NCI-H1417 treated with DMSO at 0.1 percent for 48 hours (cell line): Measurements from ENCODE around the gene IGSF11.
"Not testable (repeated sequence)": the region's sequence is repeated elsewhere in the genome, so short reads cannot be mapped to it uniquely, and the experiment has no call there.

ENCODE experiments used
- DNase-seq: peaks from one replicate; lab custom pipeline; 2025; lab: John Stamatoyannopoulos, UW

Gene IGSF11

DNA sequence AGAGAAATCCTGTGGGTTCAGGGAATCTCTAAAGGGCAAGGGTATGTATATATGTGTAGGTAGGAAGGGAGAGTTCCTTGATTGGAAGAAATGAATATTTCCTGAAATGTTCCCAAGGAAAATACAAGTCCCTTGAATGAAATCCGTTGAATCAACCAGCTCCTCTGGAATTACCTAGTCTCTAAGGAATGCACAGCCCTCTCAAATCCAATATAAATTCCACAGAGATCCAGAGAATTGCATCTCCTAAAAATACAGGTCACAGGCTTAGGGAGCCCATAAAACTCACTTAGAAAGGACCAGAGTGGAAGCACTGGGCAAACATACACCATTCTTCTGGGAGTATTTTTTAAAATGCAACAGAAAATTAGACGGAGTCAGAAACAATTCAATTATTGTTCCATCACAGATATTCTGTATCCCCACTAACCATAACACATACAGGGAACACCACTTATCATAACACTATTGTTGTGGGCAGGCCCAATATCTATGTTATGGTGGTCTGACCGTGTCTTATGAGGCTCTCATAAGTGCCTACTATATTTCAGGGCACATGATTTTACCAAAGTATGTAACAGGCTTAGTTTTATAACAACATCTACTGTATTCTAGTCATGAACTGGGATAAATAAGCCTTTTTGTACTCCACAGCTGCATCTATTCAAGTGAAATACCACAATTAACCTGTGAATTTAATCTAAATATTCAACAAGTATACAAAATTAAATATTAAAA is 43.7 kb downstream of the IGSF11 start:
- DNase-seq = no peak

DNA sequence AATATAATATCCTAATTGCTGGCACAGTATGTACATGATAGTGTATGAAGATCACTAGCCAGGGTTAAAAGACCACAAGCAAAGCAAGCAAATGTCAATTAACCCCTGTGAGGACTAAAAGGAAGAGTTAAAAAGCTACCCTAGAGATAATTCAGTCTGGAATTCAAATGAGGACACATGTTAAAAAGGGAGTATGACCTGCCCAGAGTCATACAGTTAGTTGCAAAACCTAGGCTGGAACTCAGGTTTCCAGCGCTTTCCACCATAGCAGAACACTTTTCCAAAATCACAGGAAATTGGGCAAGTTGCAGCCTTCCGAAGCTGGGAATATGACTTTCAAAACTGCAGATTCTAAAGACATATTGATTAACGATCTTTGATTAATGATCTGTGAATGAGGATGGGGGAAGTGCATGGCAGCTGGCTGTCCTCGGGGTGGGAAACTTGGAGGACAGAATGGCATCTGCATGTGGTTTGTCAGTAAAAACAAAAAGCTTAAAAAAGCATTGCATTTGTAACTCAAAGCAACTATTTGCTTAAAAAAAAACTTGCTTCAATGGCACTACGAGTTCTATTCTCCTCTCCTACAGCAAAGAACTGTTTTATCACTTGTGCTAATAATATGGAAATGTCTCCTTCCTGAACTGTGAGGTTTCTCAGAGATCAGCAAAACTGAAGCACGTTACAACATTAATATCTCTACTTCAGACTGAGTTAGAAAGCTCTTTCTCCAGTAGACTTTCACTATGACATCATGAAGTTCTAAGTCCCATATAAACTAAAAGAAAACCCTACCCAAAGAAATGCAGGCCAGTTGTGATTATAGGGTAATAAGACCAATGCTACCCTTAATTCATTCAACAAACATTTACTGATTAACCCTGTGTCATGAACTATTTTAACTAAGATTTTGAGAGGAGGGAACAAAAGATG is 46.2 kb downstream of the IGSF11 start:
- DNase-seq = no peak

DNA sequence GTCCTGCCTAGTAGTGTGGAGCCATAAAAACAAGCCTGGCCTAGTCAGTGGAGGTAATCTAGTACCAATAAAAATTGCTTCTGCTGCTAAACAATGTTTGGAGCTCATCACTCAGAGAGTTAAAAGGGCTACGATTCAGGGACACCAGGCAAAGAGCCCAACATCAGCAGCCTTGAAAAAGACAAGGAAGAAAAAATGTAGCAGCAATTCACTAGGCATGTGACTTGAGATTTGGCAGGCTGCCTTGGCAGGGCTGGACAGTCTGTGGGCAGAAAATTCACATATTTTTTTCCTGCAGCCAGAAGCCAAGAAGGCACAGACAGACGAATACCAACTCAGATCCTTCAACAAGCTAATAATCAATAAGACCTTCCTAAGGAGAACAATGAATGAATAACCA is 47.2 kb downstream of the IGSF11 start:
- no peak for DNase-seq

DNA sequence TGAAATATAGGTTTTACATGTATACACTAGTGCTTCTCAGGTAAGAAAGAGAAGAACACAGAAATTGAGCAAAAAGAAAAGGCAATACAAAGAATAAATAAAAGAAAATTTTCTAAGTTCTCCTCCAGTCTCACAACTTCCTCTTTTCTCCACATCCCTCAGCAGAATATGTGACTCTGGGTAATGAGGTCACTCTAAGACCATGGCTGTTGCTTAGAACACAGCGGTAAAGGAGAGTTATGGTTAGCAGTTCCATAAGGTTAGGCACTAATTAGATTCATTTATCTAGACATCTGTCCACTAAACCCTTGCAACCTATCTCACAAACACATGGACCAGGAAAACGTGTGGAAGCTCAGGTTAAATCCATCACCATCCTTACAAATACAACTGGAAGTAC is 47.9 kb downstream of the IGSF11 start:
- no peak for DNase-seq

DNA sequence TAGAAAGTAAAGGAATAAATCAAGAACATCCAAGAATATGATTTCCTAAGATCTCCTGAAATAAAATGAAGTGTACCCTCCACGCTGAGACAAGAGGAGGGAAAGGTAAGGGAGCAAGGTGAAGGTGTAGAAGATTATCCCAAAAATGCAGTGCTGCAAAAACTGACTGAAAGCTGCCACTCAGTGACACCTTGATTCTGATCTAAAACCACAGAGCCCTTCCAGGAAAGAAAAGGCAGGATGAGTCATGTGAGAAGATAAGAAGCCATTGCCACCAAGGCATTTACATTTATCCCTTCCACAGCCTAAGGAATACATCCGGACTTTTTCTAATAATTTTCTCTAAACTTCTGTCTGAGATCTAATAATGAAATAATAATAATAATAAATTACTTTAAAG is 49.9 kb downstream of the IGSF11 start:
- DNase-seq = no peak

DNA sequence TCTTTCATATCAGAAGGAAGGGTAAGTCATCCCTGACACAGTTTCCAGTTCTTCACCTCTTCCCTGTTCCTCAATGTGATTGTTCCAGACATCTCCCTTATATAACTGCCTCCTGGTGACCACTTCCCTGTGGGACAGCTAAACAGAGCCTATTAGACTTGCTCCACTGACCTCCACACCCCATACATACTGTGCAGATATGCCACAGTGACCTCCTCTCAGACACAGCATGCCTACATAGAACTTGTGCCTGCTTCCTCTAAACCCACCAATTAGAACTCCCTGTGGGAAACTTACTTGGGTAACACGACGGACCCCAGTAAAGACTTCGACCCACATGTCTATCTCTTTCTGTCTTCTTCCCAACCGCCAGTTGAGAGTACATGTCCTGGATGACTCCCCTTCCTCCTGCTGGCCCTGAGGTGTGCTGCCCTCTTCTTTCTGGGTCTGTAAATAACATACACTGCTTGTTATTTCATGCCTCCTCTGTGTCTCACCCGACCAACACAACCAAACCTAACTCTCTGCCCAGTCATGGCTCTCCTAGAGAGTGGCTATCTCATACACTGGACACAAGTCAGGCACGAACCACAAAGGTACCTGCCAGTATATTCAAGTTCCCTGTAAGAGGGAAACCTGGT is 53.0 kb downstream of the IGSF11 start:
- DNase-seq = no peak

DNA sequence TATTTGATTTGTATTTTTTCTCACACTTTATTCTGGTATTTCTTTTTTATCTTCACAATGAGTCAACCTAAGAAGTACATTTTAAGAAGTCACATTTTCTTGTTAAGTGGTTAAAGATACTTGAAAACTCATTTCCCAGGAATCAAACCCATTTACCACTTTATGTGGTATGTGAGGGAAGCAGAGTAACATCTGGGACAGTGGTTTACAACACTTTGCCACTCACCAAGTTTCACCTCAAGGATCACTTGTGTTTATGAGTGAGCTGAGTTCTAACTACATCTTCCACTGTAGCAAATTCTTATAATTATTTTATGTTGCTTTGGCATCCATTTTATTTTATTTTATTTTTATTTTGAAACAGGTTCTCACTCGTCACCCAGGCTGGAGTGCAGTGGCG is 53.8 kb downstream of the IGSF11 start:
- no peak for DNase-seq

DNA sequence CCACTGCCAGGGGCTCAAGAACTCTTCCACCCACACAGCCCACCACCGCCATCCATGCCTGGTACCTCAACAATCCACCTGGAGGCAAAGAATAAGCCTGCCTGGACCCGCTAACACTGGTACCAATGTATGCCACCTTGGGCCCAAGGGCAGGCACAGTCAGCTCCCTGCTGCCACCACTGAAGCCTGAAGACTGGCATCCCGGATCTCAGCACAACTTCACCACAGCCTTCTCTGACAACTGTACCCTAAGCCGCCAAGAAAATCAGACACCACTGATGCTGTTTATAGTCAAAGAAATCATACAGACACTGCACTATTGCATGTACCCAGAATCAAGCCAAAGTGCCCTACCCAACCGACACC is 56.3 kb downstream of the IGSF11 start:
- no peak for DNase-seq

DNA sequence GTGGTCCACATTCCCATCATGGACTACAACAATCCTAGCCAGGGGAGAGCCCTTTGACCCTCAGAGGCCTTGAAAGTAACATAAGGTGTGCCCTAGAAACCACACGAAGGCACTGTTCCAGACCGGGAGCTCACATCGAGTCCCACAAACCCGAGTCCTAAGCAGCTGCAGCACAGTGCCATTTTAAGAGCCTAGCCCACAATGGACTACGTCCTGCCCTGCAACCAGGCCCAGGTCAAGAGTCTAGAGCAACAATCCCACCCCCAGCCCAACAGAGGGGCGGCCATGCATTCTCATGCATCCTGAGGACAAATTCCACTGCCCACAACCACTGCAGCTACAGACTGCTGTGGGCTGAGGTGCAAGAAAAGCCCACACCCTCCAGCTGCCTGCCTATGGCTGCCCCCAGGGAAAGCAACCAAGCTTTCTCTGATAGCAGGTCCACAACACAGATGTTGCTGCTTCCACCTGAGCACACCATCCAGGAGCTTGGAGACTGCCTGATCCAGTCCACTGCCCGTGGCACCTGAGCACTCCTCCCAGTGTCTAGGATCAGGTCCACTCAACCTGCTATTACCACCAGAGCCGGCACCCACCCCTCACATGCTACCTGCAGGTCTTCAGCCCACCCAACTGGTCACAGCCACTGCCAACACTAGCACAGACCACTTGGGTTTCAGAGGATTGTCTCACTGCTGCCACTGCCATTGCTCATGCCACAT is 56.8 kb downstream of the IGSF11 start:
- no peak for DNase-seq

DNA sequence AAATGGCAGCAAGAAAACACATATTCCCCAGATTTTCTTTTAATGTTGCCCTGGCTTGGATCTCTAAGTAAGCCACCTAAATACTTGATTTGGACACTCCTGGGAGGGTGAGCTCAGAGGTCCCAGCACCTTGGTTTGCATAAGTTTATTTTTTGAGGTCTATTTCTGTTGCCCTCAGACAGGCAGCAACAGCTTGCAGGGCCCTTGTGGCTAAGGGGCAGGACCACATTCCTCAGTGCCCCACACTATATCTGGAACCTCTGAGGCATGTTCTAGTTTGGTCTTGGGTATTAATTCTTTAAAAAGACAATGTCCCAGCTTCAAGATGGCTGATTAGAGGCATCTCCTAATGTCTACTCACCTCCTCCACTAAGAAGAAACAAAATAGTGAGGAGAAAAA is 57.5 kb downstream of the IGSF11 start:
- no peak for DNase-seq

DNA sequence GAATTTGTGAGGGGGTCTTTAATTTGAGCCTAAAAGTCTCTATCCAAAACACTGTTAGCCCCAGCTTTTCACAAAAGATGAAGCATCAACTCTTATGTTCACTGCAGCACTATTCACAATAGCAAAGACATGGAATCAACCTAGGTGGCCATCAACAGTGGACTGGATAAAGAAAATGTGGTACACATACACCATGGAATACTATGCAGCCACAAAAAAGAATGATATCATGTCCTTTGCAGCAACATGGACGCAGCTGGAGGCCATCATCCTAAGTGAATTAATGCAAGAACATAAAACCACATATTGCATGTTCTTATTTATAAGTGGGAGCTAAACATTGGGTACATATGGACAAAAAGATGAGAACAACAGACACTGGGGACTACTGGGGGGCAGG is 59.2 kb downstream of the IGSF11 start:
- DNase-seq = not testable (repeated sequence)

DNA sequence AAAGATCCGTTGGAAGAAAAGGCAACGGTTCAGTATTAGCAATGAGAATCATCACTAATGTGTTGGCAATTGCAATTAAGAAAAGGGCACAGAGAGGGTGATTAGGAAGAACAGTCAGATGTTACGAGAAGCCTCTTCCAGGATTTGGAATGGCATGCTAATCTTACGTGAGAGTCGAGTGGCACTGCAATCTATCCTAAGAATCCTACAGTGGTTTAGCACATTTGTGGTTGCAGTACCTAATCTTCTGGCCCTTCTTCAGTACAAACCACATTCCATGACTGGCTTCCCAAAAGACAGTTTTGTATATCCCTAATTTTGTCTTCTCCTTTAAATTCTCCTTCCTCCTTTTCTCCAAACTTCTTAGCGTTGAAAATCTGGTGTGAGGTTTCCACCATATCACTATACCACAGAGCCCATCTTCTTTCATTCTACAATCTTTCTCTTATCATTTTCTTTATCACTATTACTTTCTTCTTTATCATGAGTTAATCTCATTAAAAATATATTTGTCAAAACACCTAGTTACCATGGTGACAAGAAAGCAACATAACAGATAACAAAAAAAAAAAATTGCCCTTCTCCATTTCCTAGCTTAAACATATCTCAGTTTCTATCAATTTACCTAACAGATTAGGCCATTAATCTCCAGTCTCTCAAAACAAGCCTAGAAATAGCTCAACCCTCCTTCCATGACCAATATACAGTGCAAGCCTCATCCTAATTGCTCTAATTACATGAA is 60.1 kb downstream of the IGSF11 start:
- no peak for DNase-seq

DNA sequence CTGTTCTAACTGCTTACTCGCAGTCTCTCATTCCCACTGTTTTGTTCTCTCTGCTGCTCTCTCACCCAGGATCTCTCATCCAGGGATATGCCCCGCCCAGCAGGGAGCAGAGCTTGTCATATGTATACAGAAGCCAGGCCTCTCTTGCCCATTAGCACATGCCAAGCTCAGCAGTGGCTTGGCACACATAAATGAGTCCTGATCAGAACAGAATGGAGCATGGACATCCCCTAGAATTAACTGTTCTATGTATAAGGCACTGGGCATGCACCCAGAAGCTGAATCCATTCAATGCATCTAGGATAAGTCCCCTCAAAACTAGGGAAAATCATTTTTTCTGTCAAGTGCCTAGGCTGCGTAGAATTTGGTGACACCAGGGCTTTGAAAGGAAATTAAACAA is 61.6 kb downstream of the IGSF11 start:
- no peak for DNase-seq

DNA sequence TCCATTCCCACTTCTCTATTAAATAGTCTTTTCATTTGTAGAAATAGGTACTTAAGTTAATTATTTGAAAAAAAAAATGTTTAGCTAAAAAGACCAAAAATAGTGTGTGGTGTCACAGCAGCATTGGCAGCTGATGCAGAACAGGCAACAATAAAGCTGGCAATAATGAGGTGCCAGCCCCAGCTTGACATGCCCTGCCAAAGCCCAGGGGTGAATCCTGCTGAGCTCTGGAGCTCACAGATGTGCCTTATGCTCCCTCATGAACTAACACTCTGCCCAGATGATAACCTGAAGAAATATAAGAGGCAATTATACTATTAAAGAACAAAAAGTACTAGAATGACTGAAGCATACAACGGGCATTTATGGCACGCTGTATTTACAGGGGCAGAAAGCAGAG is 63.8 kb downstream of the IGSF11 start:
- peak; percentile 47 for DNase-seq

DNA sequence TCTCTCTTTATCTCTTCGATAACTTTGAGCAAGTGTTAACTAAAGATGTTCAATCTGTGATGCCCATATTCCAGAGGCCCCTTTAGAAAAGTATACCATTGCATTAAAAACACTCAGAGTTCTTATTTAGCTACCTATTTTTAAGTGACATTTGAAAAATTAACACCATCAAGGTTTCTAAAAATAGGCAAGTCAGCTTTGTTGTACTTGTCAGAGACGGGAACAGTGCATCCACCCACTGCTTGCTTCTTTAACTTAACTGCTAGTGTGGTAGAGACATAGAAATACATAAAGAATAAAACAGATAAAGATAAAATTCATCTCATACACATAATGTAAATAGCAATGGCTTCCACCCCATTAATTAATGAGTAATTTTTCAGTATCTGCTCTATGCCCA is 66.0 kb downstream of the IGSF11 start:
- DNase-seq = no peak

DNA sequence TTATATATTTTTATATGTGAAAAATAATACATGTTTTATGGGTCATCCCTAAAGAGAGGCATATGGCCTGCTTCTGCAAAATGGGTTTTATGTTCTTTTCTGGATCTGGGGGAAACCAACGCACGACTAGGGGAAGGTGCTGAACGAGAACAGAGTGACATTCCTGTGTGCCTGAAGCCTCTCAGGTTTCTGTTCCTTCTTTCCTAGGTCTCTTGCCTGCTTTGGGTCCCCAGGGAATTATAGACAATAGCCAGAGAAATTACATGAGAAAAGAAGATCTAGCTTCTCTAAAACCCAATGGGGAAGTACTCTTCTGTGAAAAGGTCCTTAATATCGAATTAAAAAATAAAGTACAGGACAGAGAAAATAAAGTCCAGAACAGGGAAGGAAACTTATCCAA is 66.5 kb downstream of the IGSF11 start:
- no peak for DNase-seq

DNA sequence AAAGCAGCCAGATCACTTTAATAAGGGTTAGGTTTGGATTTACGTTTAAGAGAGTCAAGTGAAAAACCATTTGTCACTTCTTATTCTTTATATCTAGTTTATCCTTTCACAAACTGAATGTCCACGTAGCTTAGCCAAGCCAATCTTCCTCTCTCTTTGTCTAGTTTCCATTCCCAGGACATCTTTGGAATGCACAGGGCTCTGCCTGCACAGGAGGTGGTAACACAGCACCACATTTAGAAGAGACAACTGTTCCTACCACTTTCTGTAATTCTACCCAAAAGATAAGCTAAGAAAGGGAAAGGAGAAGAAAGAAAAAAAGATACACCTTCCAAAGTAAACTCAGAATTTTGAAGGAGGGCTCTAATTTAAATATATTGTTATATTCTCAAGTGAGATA is 67.9 kb downstream of the IGSF11 start:
- DNase-seq = no peak

DNA sequence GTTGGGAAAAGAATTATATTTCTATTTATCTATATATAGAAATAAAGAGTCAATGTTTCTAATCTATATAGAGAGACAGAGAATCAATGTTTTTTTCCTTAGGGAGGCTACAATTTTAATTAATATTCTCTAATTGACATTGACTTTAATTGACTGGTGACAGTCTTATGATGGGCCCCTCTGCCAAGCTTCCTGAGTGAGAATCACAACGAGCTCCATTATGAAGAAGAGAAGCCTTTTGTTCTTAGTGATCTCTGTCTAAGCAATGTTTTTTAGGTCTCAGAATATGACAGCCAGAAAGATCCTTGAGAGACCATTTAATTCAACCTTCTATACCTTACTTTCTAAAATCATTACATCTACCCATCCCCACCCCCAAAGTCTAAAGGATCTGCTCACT is 70.9 kb downstream of the IGSF11 start:
- DNase-seq = no peak

DNA sequence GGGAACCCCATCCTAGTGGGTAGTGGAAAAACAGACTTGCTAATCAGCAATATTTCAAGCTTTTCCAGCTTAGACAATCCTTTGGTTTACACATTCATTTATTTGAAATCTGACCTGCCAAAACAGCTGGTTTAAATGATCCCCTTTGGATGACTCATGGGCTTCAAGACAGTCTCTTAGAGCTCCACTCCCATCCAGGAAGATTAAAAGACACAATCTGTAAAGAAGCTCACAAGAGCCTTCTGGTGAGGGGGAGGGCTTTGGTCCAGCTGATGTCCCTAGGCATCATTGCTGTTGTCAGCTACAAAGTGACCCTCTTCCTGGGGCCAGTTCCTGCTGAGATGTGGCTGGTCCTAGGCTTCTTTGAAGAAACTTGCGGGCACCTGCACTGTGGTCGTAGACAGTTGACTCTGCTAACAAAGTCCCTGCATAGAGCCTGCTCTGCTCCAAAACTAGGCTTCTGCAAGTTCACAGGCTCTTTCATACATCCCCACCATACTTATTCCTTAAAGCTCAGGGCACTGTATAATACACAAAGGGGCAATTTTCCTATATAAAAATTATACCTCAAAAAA is 73.7 kb downstream of the IGSF11 start:
- DNase-seq = no peak

DNA sequence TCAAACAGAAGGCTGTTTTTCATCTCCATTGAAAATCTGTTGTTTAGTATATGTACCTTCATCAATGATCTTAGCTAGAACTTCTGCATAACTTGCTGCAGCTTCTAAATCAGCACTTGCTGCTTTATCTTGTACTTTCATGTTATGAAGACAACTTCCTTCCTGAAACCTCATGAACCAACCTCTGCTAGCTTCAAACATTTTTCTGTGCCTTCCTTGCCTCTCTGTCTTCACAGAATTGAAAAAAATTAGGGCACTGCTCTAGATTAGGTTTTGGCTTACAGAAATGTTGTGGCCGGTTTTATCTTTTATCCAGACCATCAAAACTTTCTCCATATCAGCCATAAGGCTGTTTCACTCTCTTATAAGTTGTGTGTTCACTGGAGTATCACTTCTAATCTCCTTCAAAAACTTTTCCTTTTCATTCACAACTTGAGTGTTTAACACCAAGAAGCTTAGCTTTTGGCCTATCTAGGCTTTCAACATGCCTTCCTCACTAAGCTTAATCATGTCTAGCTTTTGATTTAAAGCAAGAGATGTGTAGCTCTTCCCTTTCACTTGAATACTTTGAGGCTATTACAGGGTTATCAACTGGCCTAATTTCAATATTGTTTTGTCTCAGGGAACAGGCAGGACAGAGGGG is 78.6 kb downstream of the IGSF11 start:
- DNase-seq = no peak

DNA sequence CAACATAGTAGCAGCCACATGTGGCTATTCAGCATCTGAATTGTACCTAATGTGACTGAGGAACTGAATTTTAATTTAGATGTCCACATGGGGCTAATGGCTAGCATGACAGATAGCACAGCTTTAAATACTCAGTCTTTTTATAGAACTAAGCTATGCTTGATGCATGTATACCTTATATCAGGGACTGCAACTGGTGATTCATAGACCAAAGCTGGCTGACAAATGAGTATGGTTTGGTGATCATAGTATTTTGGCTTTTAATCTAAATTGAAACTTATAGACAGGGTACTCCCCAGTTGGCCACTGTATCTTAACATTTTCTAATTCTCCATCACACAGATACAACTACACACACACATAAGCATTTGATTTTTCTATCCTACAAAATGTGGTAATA is 83.6 kb downstream of the IGSF11 start:
- DNase-seq = no peak
